ENCODE measurements around the gene RCBTB1. TPM values are rescaled to one million over a fixed set of nuclear protein-coding genes. Genes with fewer than 3 reads are reported as not detected.

Gene RCBTB1
- total and polyA plus RNA-seq, 9 donors: 5.5 to 28.0 (median 12.9) TPM

- Histone ChIP-seq H3K9me3 (no peaks in the 10 kb centered on the region), H3K4me3 (no peak overlapping the region), H3K27ac (no peak overlapping the region), H3K36me3 (no peaks in the 10 kb centered on the region), H3K4me1 (ENCODE audit: insufficient read depth) (no peaks in the 10 kb centered on the region), H3K27me3 (no peaks in the 10 kb centered on the region)
- 92 to 96% (median 94%) methylated on average over 2 of the region's 2 CpGs for WGBS, 3 donors
- intact Hi-C loops (cut with DNase I): no loop called here
- TF ChIP-seq POLR2A (IDR thresholded peaks at IDR 0.05) (no peak), CTCF (IDR thresholded peaks at IDR 0.05) (no peak), EP300 (IDR thresholded peaks at IDR 0.05) (no peak)
- DNase-seq: no peak
These were observed 96.8 kb downstream of the RCBTB1 start for GRCh38 chr13:49488563-49488962.

Other genes starting within 250 kb of the RCBTB1 start
- 10 to 100 TPM; 22.6 to 42.7 (median 26.5) TPM for gene CAB39L, start 141.5 kb downstream of the RCBTB1 start, total RNA-seq
- 10 to 100 TPM; 15.9 to 24.7 TPM for gene CAB39L, start 141.5 kb downstream of the RCBTB1 start, polyA plus RNA-seq
- 10 to 100 TPM in 6 of 7 donors, 1 to 10 TPM in 1; 9.1 to 21.6 (median 19.8) TPM for gene SETDB2, start 141.3 kb downstream of the RCBTB1 start, total RNA-seq
- gene SETDB2, start 141.3 kb downstream of the RCBTB1 start, polyA plus RNA-seq: 10 to 100 TPM in 1 of 2 donors, 1 to 10 TPM in 1; 6.6 to 14.3 TPM
- 10 to 100 TPM; 25.6 to 43.5 (median 34.0) TPM for gene PHF11, start 89.6 kb downstream of the RCBTB1 start, total RNA-seq
- 10 to 100 TPM; 25.5 to 57.0 TPM for gene PHF11, start 89.6 kb downstream of the RCBTB1 start, polyA plus RNA-seq
- under 1 TPM; 0.15 to 0.80 (median 0.24) TPM for gene ARL11, start 42.9 kb upstream of the RCBTB1 start, total RNA-seq
- gene ARL11, start 42.9 kb upstream of the RCBTB1 start, polyA plus RNA-seq: under 1 TPM; 0.28 to 0.93 TPM
- 100 to 1,000 TPM in 1 of 7 donors, 10 to 100 TPM in 6; 48.7 to 112 (median 60.2) TPM for gene EBPL, start 105.9 kb upstream of the RCBTB1 start, total RNA-seq
- gene EBPL, start 105.9 kb upstream of the RCBTB1 start, polyA plus RNA-seq: 10 to 100 TPM; 70.0 to 98.6 TPM
- gene KPNA3, start 207.1 kb upstream of the RCBTB1 start, total RNA-seq: 10 to 100 TPM; 10.8 to 30.9 (median 23.9) TPM
- 10 to 100 TPM in 1 of 2 donors, 1 to 10 TPM in 1; 9.1 to 17.5 TPM for gene KPNA3, start 207.1 kb upstream of the RCBTB1 start, polyA plus RNA-seq